ENCODE results near the gene FAM110A.

Gene FAM110A

GRCh38 chr20:818001-818664 is 15.4 kb upstream of the FAM110A start:
- POLR2A ChIA-PET, result no interaction called here

GRCh38 chr20:819680-820322 is 13.7 kb upstream of the FAM110A start:
- CTCF ChIA-PET, result interaction anchor here (1.2 to 4.7 kb wide), 5 partner anchors 14 to 150 kb away, joined by 3 to 22 read pairs (median 4); partner anchors contain the start of gene FAM110A
- Histone ChIP-seq H3K9me3 (ENCODE audit: control extremely low read depth in 1 of 5, control insufficient read depth in 4 of 5, insufficient read depth in 2 of 5, low read depth in 1 of 5, low read length in 4 of 5) (no peaks in the 10 kb centered on the region), H3K4me1 (ENCODE audit: control extremely low read depth in 1 of 4, control insufficient read depth in 4 of 4, insufficient read depth in 4 of 4, low read length in 3 of 4) (peaks cover 0 to 7% (median 1%) of the 10 kb centered on the region in 4 experiments), H3K36me3 (ENCODE audit: control insufficient read depth in 4 of 4, insufficient read depth in 4 of 4, low read length in 3 of 4) (no peaks in the 10 kb centered on the region), H3K27me3 (replicated peaks in 2 of 5; ENCODE audit: control insufficient read depth in 4 of 5, insufficient read depth in 5 of 5, low read length in 4 of 5) (no peaks in the 10 kb centered on the region), H3K27ac (ENCODE audit: insufficient read depth in 1 of 2, low read depth in 1 of 2, low read length in 2 of 2, poor library complexity in 1 of 2, severe bottlenecking in 2 of 2) (no peak overlapping the region), H3K4me3 (ENCODE audit: control insufficient read depth in 1 of 7, extremely low read depth in 1 of 7, insufficient read depth in 4 of 7, low read depth in 2 of 7, low read length in 6 of 7) (no peak overlapping the region)
- POLR2A ChIA-PET, result no interaction called here
- no peak for DNase-seq
- 92% methylated on average over 8 of the region's 8 CpGs for WGBS (ENCODE audit: insufficient coverage)

More at GRCh38 chr20:818001-818664, 15.4 kb upstream of the FAM110A start:
- 98% methylated on average over 15 of the region's 17 CpGs for WGBS (ENCODE audit: insufficient coverage)
- no peak overlapping the region for H3K27ac ChIP-seq (ENCODE audit: insufficient read depth in 1 of 2, low read depth in 1 of 2, low read length in 2 of 2, poor library complexity in 1 of 2, severe bottlenecking in 2 of 2)
- CTCF ChIA-PET, result interaction anchor here (0.6 to 5.5 kb wide), 9 partner anchors 15 to 155 kb away, joined by 3 to 143 read pairs (median 4); partner anchors contain the start of gene FAM110A
- H3K9me3 ChIP-seq (ENCODE audit: control extremely low read depth in 1 of 5, control insufficient read depth in 4 of 5, insufficient read depth in 2 of 5, low read depth in 1 of 5, low read length in 4 of 5), result no peaks in the 10 kb centered on the region
- H3K4me3 ChIP-seq (ENCODE audit: control insufficient read depth in 1 of 7, extremely low read depth in 1 of 7, insufficient read depth in 4 of 7, low read depth in 2 of 7, low read length in 6 of 7), result no peak overlapping the region
- no peak for DNase-seq
- no peaks in the 10 kb centered on the region for H3K27me3 ChIP-seq (replicated peaks in 2 of 5; ENCODE audit: control insufficient read depth in 4 of 5, insufficient read depth in 5 of 5, low read length in 4 of 5)
- H3K4me1 ChIP-seq (ENCODE audit: control extremely low read depth in 1 of 4, control insufficient read depth in 4 of 4, insufficient read depth in 4 of 4, low read length in 3 of 4), result peaks cover 0 to 7% (median 1%) of the 10 kb centered on the region in 4 experiments
- H3K36me3 ChIP-seq (ENCODE audit: control insufficient read depth in 4 of 4, insufficient read depth in 4 of 4, low read length in 3 of 4), result no peaks in the 10 kb centered on the region

- Histone ChIP-seq H3K27me3 (replicated peaks in 2 of 5; ENCODE audit: control insufficient read depth in 4 of 5, insufficient read depth in 5 of 5, low read length in 4 of 5) (no peaks in the 10 kb centered on the region), H3K4me3 (ENCODE audit: control insufficient read depth in 1 of 7, extremely low read depth in 1 of 7, insufficient read depth in 4 of 7, low read depth in 2 of 7, low read length in 6 of 7) (no peak overlapping the region), H3K4me1 (ENCODE audit: control extremely low read depth in 1 of 4, control insufficient read depth in 4 of 4, insufficient read depth in 4 of 4, low read length in 3 of 4) (peaks cover 0 to 7% (median 1%) of the 10 kb centered on the region in 4 experiments), H3K36me3 (ENCODE audit: control insufficient read depth in 4 of 4, insufficient read depth in 4 of 4, low read length in 3 of 4) (no peaks in the 10 kb centered on the region), H3K9me3 (ENCODE audit: control extremely low read depth in 1 of 5, control insufficient read depth in 4 of 5, insufficient read depth in 2 of 5, low read depth in 1 of 5, low read length in 4 of 5) (no peaks in the 10 kb centered on the region), H3K27ac (ENCODE audit: insufficient read depth in 1 of 2, low read depth in 1 of 2, low read length in 2 of 2, poor library complexity in 1 of 2, severe bottlenecking in 2 of 2) (no peak overlapping the region)
- 100% methylated on average over 2 of the region's 3 CpGs for WGBS (ENCODE audit: insufficient coverage)
- ChIA-PET CTCF (interaction anchor here (1.2 to 4.7 kb wide), 5 partner anchors 13 to 150 kb away, joined by 3 to 22 read pairs (median 4); partner anchors contain the start of gene FAM110A), POLR2A (interaction anchor here (0.6 kb wide), 1 partner anchor 48 kb away, joined by 4 read pairs; no protein-coding TSS in a partner anchor)
- no peak for DNase-seq
Observed at GRCh38 chr20:820323-820953, 13.1 kb upstream of the FAM110A start.

GRCh38 chr20:821046-821730 is 12.3 kb upstream of the FAM110A start:
- Histone ChIP-seq H3K36me3 (ENCODE audit: control insufficient read depth in 4 of 4, insufficient read depth in 4 of 4, low read length in 3 of 4) (no peaks in the 10 kb centered on the region), H3K4me3 (ENCODE audit: control insufficient read depth in 1 of 7, extremely low read depth in 1 of 7, insufficient read depth in 4 of 7, low read depth in 2 of 7, low read length in 6 of 7) (no peak overlapping the region), H3K4me1 (ENCODE audit: control extremely low read depth in 1 of 4, control insufficient read depth in 4 of 4, insufficient read depth in 4 of 4, low read length in 3 of 4) (peaks cover 0 to 13% (median 3%) of the 10 kb centered on the region in 4 experiments), H3K9me3 (ENCODE audit: control extremely low read depth in 1 of 5, control insufficient read depth in 4 of 5, insufficient read depth in 2 of 5, low read depth in 1 of 5, low read length in 4 of 5) (no peaks in the 10 kb centered on the region), H3K27ac (ENCODE audit: insufficient read depth in 1 of 2, low read depth in 1 of 2, low read length in 2 of 2, poor library complexity in 1 of 2, severe bottlenecking in 2 of 2) (no peak overlapping the region), H3K27me3 (replicated peaks in 2 of 5; ENCODE audit: control insufficient read depth in 4 of 5, insufficient read depth in 5 of 5, low read length in 4 of 5) (no peaks in the 10 kb centered on the region)
- 85% methylated on average over 6 of the region's 6 CpGs for WGBS (ENCODE audit: insufficient coverage)
- no peak for DNase-seq
- CTCF ChIA-PET, result interaction anchor here (1.2 to 1.4 kb wide), 3 partner anchors 57 to 149 kb away, joined by 3 to 4 read pairs (median 4); no protein-coding TSS in a partner anchor
- POLR2A ChIA-PET, result interaction anchor here (0.6 kb wide), 1 partner anchor 49 kb away, joined by 4 read pairs; no protein-coding TSS in a partner anchor

GRCh38 chr20:821731-822065 is 11.8 kb upstream of the FAM110A start:
- ChIA-PET POLR2A (no interaction called here), CTCF (interaction anchor here (1.3 kb wide), 1 partner anchor 56 kb away, joined by 4 read pairs; no protein-coding TSS in a partner anchor)
- WGBS (ENCODE audit: insufficient coverage), result 100% methylated on average over 1 of the region's 3 CpGs
- no peak for DNase-seq
- Histone ChIP-seq H3K36me3 (ENCODE audit: control insufficient read depth in 4 of 4, insufficient read depth in 4 of 4, low read length in 3 of 4) (no peaks in the 10 kb centered on the region), H3K27me3 (replicated peaks in 2 of 5; ENCODE audit: control insufficient read depth in 4 of 5, insufficient read depth in 5 of 5, low read length in 4 of 5) (no peaks in the 10 kb centered on the region), H3K9me3 (ENCODE audit: control extremely low read depth in 1 of 5, control insufficient read depth in 4 of 5, insufficient read depth in 2 of 5, low read depth in 1 of 5, low read length in 4 of 5) (no peaks in the 10 kb centered on the region), H3K4me3 (ENCODE audit: control insufficient read depth in 1 of 7, extremely low read depth in 1 of 7, insufficient read depth in 4 of 7, low read depth in 2 of 7, low read length in 6 of 7) (no peak overlapping the region), H3K27ac (ENCODE audit: insufficient read depth in 1 of 2, low read depth in 1 of 2, low read length in 2 of 2, poor library complexity in 1 of 2, severe bottlenecking in 2 of 2) (no peak overlapping the region), H3K4me1 (ENCODE audit: control extremely low read depth in 1 of 4, control insufficient read depth in 4 of 4, insufficient read depth in 4 of 4, low read length in 3 of 4) (peaks cover 0 to 13% (median 3%) of the 10 kb centered on the region in 4 experiments)

- Histone ChIP-seq H3K27me3 (replicated peaks in 2 of 5; ENCODE audit: control insufficient read depth in 4 of 5, insufficient read depth in 5 of 5, low read length in 4 of 5) (no peaks in the 10 kb centered on the region), H3K4me1 (ENCODE audit: control extremely low read depth in 1 of 4, control insufficient read depth in 4 of 4, insufficient read depth in 4 of 4, low read length in 3 of 4) (peaks cover 0 to 13% (median 3%) of the 10 kb centered on the region in 4 experiments), H3K36me3 (ENCODE audit: control insufficient read depth in 4 of 4, insufficient read depth in 4 of 4, low read length in 3 of 4) (no peaks in the 10 kb centered on the region), H3K4me3 (ENCODE audit: control insufficient read depth in 1 of 7, extremely low read depth in 1 of 7, insufficient read depth in 4 of 7, low read depth in 2 of 7, low read length in 6 of 7) (no peak overlapping the region), H3K9me3 (ENCODE audit: control extremely low read depth in 1 of 5, control insufficient read depth in 4 of 5, insufficient read depth in 2 of 5, low read depth in 1 of 5, low read length in 4 of 5) (no peaks in the 10 kb centered on the region), H3K27ac (ENCODE audit: insufficient read depth in 1 of 2, low read depth in 1 of 2, low read length in 2 of 2, poor library complexity in 1 of 2, severe bottlenecking in 2 of 2) (no peak overlapping the region)
- no peak for DNase-seq
- 94% methylated on average over 7 of the region's 12 CpGs for WGBS (ENCODE audit: insufficient coverage)
- ChIA-PET POLR2A (no interaction called here), CTCF (interaction anchor here (1.8 kb wide), 1 partner anchor 10 kb away, joined by 4 read pairs; no protein-coding TSS in a partner anchor)
Observed at GRCh38 chr20:822651-823573, 10.6 kb upstream of the FAM110A start.
